NCI-H187 treated with DMSO at 0.1 percent for 48 hours (cell line): ENCODE data around the gene ITPKB.

Source experiments
- DNase-seq: peaks from one replicate; lab custom pipeline; 2025; lab: John Stamatoyannopoulos, UW

ITPKB gene

GRCh38 chr1:226637147-226637935 lies 101.7 kb downstream of the ITPKB start:
- DNase-seq, result no peak

GRCh38 chr1:226636847-226637096 lies 102.3 kb downstream of the ITPKB start:
- no peak for DNase-seq

GRCh38 chr1:226635456-226635941 lies 103.6 kb downstream of the ITPKB start:
- no peak for DNase-seq

GRCh38 chr1:226634611-226635246 lies 104.4 kb downstream of the ITPKB start:
- no peak for DNase-seq

- DNase-seq, result no peak
Measured at GRCh38 chr1:226634166-226634588, 104.9 kb downstream of the ITPKB start.

GRCh38 chr1:226633541-226634165 lies 105.4 kb downstream of the ITPKB start:
- no peak for DNase-seq

GRCh38 chr1:226632922-226633351 lies 106.1 kb downstream of the ITPKB start:
- no peak for DNase-seq

- no peak for DNase-seq
Measured at GRCh38 chr1:226632169-226632879, 106.8 kb downstream of the ITPKB start.

GRCh38 chr1:226631229-226632000 lies 107.7 kb downstream of the ITPKB start:
- no peak for DNase-seq

- no peak for DNase-seq
Measured at GRCh38 chr1:226630592-226630991, 108.5 kb downstream of the ITPKB start.

GRCh38 chr1:226629896-226630550 lies 109.1 kb downstream of the ITPKB start:
- DNase-seq, result no peak

- DNase-seq, result no peak
Measured at GRCh38 chr1:226629210-226629895, 109.7 kb downstream of the ITPKB start.

- DNase-seq, result no peak
Measured at GRCh38 chr1:226628612-226629155, 110.4 kb downstream of the ITPKB start.

GRCh38 chr1:226627924-226628611 lies 111.0 kb downstream of the ITPKB start:
- DNase-seq, result no peak

- DNase-seq, result no peak
Measured at GRCh38 chr1:226627050-226627755, 111.9 kb downstream of the ITPKB start.

- DNase-seq, result no peak
Measured at GRCh38 chr1:226626577-226626956, 112.5 kb downstream of the ITPKB start.

- no peak for DNase-seq
Measured at GRCh38 chr1:226625832-226626576, 113.1 kb downstream of the ITPKB start.

GRCh38 chr1:226625326-226625725 lies 113.8 kb downstream of the ITPKB start:
- no peak for DNase-seq
